ENCODE data around the gene JHY.

Gene JHY

DNA sequence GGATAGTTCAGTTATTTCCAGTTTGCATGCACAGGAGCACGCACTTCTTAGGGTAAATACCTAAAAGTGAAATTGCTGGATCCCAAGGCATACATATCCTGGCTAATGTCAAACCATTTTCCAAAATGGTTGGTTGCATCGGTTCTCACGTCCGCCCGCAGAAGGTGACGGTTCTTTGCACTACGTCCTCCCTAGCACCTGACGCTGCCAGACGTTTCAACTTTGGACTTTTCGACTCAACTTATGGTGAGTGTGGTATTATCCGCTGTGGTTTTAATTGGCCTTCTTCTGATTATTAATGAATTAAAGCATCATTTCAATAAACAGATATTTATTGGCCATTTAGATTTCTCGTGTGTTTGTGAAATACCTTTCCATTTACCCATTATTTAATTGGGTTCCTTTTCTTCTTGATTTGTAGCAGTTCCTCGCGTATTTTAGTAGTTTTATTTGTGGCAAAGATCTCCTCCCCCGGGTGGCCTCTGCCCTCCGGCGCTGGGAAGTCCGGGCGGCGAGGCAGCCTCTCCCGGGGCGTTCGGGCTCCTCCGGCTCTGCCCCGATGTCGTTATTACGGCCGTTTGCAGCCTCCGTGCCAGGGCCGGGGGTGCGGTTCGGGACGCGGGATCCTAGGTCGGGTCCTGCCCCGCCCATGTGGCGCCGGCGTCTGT is at the start of gene JHY:
TSS of gene JHY (plus strand) at position 571 of the 668 bp plus-strand sequence. CDS start 3,091 bp downstream, outside the sequence.
- H3K9ac ChIP-seq: peak within 1 kb of the TSS; percentile 80
- TF ChIP-seq, protein P1, sequence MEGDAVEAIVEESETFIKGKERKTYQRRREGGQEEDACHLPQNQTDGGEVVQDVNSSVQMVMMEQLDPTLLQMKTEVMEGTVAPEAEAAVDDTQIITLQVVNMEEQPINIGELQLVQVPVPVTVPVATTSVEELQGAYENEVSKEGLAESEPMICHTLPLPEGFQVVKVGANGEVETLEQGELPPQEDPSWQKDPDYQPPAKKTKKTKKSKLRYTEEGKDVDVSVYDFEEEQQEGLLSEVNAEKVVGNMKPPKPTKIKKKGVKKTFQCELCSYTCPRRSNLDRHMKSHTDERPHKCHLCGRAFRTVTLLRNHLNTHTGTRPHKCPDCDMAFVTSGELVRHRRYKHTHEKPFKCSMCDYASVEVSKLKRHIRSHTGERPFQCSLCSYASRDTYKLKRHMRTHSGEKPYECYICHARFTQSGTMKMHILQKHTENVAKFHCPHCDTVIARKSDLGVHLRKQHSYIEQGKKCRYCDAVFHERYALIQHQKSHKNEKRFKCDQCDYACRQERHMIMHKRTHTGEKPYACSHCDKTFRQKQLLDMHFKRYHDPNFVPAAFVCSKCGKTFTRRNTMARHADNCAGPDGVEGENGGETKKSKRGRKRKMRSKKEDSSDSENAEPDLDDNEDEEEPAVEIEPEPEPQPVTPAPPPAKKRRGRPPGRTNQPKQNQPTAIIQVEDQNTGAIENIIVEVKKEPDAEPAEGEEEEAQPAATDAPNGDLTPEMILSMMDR (conservative IDR thresholded peaks at IDR 0.05; ENCODE audit: low read depth, low read length): no peak
- no peaks in the 10 kb centered on the region for H4K20me1 ChIP-seq (ENCODE audit: insufficient read depth)
- no peaks in the 10 kb centered on the region for H3K79me2 ChIP-seq (ENCODE audit: insufficient read depth, low read depth)
- H3K27ac ChIP-seq: peak within 1 kb of the TSS; percentile 79
- H3K4me1 ChIP-seq (ENCODE audit: low read depth, poor library complexity, severe bottlenecking): peaks cover 8% of the 10 kb centered on the region
- H2AFZ ChIP-seq (ENCODE audit: low read depth): peak within 1 kb of the TSS; percentile 92
- no peak within 1 kb of the TSS for H3K4me3 ChIP-seq (IDR thresholded peaks at IDR 0.05; ENCODE audit: insufficient read depth, low read depth, low read length)
- no peaks in the 10 kb centered on the region for H3K27me3 ChIP-seq (ENCODE audit: insufficient read depth, low read depth)
- peak within 1 kb of the TSS; percentile 71 for H3K4me2 ChIP-seq
- no peaks in the 10 kb centered on the region for H3K36me3 ChIP-seq (ENCODE audit: insufficient read depth)

DNA sequence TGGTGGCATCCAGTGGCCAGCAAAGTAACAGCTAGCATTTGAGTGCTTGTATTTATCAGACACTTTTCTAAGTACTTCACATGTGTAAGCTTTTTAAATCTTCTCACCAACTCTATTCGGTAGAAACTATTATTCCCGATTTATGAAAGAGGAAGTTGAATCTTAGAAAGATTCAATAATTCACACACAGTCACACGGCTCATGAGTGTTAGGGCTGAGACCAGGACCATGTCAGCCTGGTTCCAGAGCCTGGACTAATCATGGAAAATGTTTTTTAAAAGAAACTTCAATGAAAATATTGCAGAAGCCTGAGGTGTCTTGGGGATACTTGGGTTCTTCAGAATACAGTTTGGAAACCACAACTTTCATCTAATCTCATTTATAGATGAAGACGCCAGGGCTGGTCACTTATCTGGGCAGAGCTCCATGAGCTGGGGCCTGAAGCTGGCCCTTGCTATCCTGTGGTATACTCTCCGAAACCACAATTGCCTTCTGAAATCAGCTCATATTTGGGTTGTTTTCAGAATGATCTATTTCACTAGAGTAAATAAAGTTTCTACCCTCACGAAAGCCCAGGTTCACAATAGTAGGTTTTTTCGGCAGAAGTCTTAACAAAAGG is 48.6 kb upstream of the JHY start:
- Histone ChIP-seq H3K27ac (no peak overlapping the region), H3K27me3 (ENCODE audit: insufficient read depth, low read depth) (no peaks in the 10 kb centered on the region), H3K9ac (no peak overlapping the region), H3K4me3 (IDR thresholded peaks at IDR 0.05; ENCODE audit: insufficient read depth, low read depth, low read length) (no peak overlapping the region), H3K4me1 (ENCODE audit: low read depth, poor library complexity, severe bottlenecking) (no peaks in the 10 kb centered on the region), H4K20me1 (ENCODE audit: insufficient read depth) (no peaks in the 10 kb centered on the region), H2AFZ (ENCODE audit: low read depth) (no peak overlapping the region), H3K4me2 (no peak overlapping the region), H3K79me2 (ENCODE audit: insufficient read depth, low read depth) (no peaks in the 10 kb centered on the region), H3K36me3 (ENCODE audit: insufficient read depth) (no peaks in the 10 kb centered on the region)
- TF ChIP-seq, protein P1 (conservative IDR thresholded peaks at IDR 0.05; ENCODE audit: low read depth, low read length): no peak

DNA sequence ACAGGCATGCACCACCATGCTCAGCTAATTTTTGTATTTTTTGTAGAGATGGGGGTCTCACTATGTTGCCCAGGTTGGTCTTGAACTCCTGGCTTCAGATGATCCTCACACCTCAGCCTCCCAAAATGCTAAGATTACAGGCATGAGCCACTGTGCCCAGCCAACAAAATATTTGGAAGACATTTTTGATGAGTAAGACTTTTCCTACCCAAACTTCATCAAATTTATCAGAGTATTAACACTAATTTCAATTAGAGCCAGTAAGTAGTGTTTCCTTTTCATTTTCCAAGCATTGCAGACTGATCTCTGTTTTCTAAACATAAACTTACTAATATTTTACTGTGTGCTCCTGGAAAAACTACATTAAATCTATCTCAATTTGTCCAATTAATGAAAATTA is 45.6 kb upstream of the JHY start:
- Histone ChIP-seq H4K20me1 (ENCODE audit: insufficient read depth) (no peaks in the 10 kb centered on the region), H3K27me3 (ENCODE audit: insufficient read depth, low read depth) (no peaks in the 10 kb centered on the region), H3K36me3 (ENCODE audit: insufficient read depth) (no peaks in the 10 kb centered on the region), H3K9ac (no peak overlapping the region), H3K4me3 (IDR thresholded peaks at IDR 0.05; ENCODE audit: insufficient read depth, low read depth, low read length) (no peak overlapping the region), H3K79me2 (ENCODE audit: insufficient read depth, low read depth) (no peaks in the 10 kb centered on the region), H3K4me1 (ENCODE audit: low read depth, poor library complexity, severe bottlenecking) (no peaks in the 10 kb centered on the region), H3K27ac (no peak overlapping the region), H2AFZ (ENCODE audit: low read depth) (no peak overlapping the region), H3K4me2 (no peak overlapping the region)
- TF ChIP-seq, protein P1 (conservative IDR thresholded peaks at IDR 0.05; ENCODE audit: low read depth, low read length): no peak

- no peak overlapping the region for H3K4me2 ChIP-seq
- H3K9ac ChIP-seq: no peak overlapping the region
- TF ChIP-seq, protein P1 (conservative IDR thresholded peaks at IDR 0.05; ENCODE audit: low read depth, low read length): no peak
- no peaks in the 10 kb centered on the region for H3K27me3 ChIP-seq (ENCODE audit: insufficient read depth, low read depth)
- no peaks in the 10 kb centered on the region for H3K79me2 ChIP-seq (ENCODE audit: insufficient read depth, low read depth)
- no peak overlapping the region for H3K4me3 ChIP-seq (IDR thresholded peaks at IDR 0.05; ENCODE audit: insufficient read depth, low read depth, low read length)
- no peaks in the 10 kb centered on the region for H4K20me1 ChIP-seq (ENCODE audit: insufficient read depth)
- no peak overlapping the region for H2AFZ ChIP-seq (ENCODE audit: low read depth)
- H3K4me1 ChIP-seq (ENCODE audit: low read depth, poor library complexity, severe bottlenecking): no peaks in the 10 kb centered on the region
- no peaks in the 10 kb centered on the region for H3K36me3 ChIP-seq (ENCODE audit: insufficient read depth)
- no peak overlapping the region for H3K27ac ChIP-seq
Measured at GRCh38 chr11:122837528-122838346, 44.8 kb upstream of the JHY start.
